ENCODE measurements around the gene CYP4F8.

DNA sequence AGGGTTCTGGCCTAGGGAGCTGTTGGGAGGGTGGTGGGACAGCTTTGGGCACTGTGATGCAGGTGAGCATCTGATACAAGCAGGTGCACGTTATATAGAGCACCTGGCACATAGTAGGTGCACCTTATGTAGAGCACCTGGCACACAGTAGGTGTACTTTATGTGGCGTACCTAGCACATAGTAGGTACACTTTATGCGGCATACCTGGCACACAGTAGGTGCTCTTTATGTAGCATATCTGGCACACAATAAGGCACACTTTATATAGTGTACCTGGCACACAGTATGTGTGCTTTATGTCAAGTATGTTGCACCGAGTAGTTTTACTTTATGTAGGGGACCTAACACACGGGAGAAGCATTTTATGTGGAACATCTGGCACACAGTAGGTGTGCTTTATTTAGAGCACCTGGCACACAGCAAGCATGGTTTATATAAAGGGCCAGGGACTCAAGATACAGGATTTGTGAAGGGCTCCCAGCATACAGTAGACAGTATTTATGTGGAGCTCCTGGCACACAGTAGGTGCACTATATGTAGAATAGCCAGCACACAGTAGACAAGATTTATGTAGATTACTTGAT is 56.3 kb downstream of the CYP4F8 start:
- no peak for TF ChIP-seq FOXM1 (IDR thresholded peaks at IDR 0.05; ENCODE audit: borderline replicate concordance, low read depth)
- no peak for TF ChIP-seq REST (IDR thresholded peaks at IDR 0.05; ENCODE audit: low read depth)
- no peak for TF ChIP-seq YY1 (IDR thresholded peaks at IDR 0.05; ENCODE audit: low read depth)
- no peak for TF ChIP-seq CEBPB (IDR thresholded peaks at IDR 0.05)
- no peak for TF ChIP-seq MAX (IDR thresholded peaks at IDR 0.05)
- no peak for TF ChIP-seq RAD21 (IDR thresholded peaks at IDR 0.05; ENCODE audit: low read depth)
- TF ChIP-seq CREB1 (IDR thresholded peaks at IDR 0.05; ENCODE audit: low read depth): no peak
- TF ChIP-seq NFIC (IDR thresholded peaks at IDR 0.05): no peak
- TF ChIP-seq EP300 (IDR thresholded peaks at IDR 0.05; ENCODE audit: borderline replicate concordance): no peak
- TF ChIP-seq EGR1 (IDR thresholded peaks at IDR 0.05): no peak
